Hematopoietic multipotent progenitor cell treated with erythropoietin and hydrocortisone succinate and interleukin-3 and kit ligand, for 17 days (in vitro differentiated cells): Measurements from ENCODE around the gene OXA1L.
"Not testable (repeated sequence)": the region's sequence is repeated elsewhere in the genome, so short reads cannot be mapped to it uniquely, and the experiment has no call there.

Experiments used
- DNase-seq: peaks from one replicate; pipeline ENCODE4 v3.0.0-alpha.2; 2015; ENCODE audit warnings: low spot score

The OXA1L gene

GRCh38 chr14:22766457-22767322, at the start of gene OXA1L:
Gene OXA1L, plus strand, starts transcription at chr14:22766688. Its CDS starts 14 bp downstream, at chr14:22766702.
- peak; percentile 97 for DNase-seq

- no peak for DNase-seq
Measured at GRCh38 chr14:22718091-22718490, 48.4 kb upstream of the OXA1L start.

GRCh38 chr14:22721213-22721612, 45.3 kb upstream of the OXA1L start:
- no peak for DNase-seq

- DNase-seq, result no peak
Measured at GRCh38 chr14:22723815-22724214, 42.7 kb upstream of the OXA1L start.

- DNase-seq, result not testable (repeated sequence)
Measured at GRCh38 chr14:22724847-22725246, 41.6 kb upstream of the OXA1L start.

GRCh38 chr14:22725374-22725773, 41.1 kb upstream of the OXA1L start:
- DNase-seq, result not testable (repeated sequence)

GRCh38 chr14:22726012-22726411, 40.5 kb upstream of the OXA1L start:
- no peak for DNase-seq

- DNase-seq, result not testable (repeated sequence)
Measured at GRCh38 chr14:22732062-22732461, 34.4 kb upstream of the OXA1L start.

GRCh38 chr14:22733829-22734228, 32.7 kb upstream of the OXA1L start:
- DNase-seq, result no peak

GRCh38 chr14:22735096-22735495, 31.4 kb upstream of the OXA1L start:
- DNase-seq, result no peak

GRCh38 chr14:22736384-22736783, 30.1 kb upstream of the OXA1L start:
- not testable (repeated sequence) for DNase-seq

- DNase-seq, result no peak
Measured at GRCh38 chr14:22737052-22737451, 29.4 kb upstream of the OXA1L start.

GRCh38 chr14:22739423-22739822, 27.1 kb upstream of the OXA1L start:
- no peak for DNase-seq

GRCh38 chr14:22740020-22740419, 26.5 kb upstream of the OXA1L start:
- no peak for DNase-seq

- no peak for DNase-seq
Measured at GRCh38 chr14:22747769-22748168, 18.7 kb upstream of the OXA1L start.

GRCh38 chr14:22748206-22748605, 18.3 kb upstream of the OXA1L start:
- no peak for DNase-seq

GRCh38 chr14:22748631-22749068, 17.8 kb upstream of the OXA1L start:
- DNase-seq, result no peak

GRCh38 chr14:22752422-22752821, 14.1 kb upstream of the OXA1L start:
- DNase-seq, result no peak

- no peak for DNase-seq
Measured at GRCh38 chr14:22753586-22753985, 12.9 kb upstream of the OXA1L start.

GRCh38 chr14:22757972-22758650, 8.4 kb upstream of the OXA1L start:
- not testable (repeated sequence) for DNase-seq

GRCh38 chr14:22761734-22762133, 4.8 kb upstream of the OXA1L start:
- DNase-seq, result no peak

GRCh38 chr14:22764382-22764781, 2.1 kb upstream of the OXA1L start:
- DNase-seq, result no peak

- no peak for DNase-seq
Measured at GRCh38 chr14:22767323-22767589, 768 bp downstream of the OXA1L start.

- no peak for DNase-seq
Measured at GRCh38 chr14:22768947-22769346, 2.5 kb downstream of the OXA1L start.
